HG03175 (cell line): ENCODE results near the gene OR10G7.
"Not testable (repeated sequence)": the region's sequence is repeated elsewhere in the genome, so short reads cannot be mapped to it uniquely, and the experiment has no call there.

Experiments used
- ATAC-seq: cut with Tn5 transposase; IDR thresholded peaks from one replicate; pipeline ENCODE4 v1.9.1; 2021; ENCODE audit warnings: mild to moderate bottlenecking, moderate library complexity; ENCODE audit not compliant: unreplicated experiment

Gene OR10G7

DNA sequence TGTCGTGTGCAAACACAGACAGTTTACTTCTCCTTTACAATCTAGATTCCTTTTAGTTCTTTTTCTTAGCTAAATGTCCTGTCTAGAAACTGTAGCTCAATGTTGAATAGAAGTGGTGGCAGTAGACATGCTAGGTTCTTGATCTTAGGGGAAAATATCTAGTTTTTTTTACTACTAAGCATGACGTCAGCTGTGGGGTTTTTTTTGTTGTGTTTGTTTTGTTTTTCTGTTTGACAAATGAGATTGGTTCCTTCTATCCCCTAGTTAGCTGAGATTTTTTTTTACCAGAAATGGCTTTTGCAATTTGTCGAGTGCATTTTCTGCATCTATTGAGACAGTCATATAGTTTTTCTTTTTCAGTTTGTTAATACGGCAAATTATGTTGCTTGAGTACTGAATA is 2.3 kb upstream of the OR10G7 start:
- no peak for ATAC-seq

DNA sequence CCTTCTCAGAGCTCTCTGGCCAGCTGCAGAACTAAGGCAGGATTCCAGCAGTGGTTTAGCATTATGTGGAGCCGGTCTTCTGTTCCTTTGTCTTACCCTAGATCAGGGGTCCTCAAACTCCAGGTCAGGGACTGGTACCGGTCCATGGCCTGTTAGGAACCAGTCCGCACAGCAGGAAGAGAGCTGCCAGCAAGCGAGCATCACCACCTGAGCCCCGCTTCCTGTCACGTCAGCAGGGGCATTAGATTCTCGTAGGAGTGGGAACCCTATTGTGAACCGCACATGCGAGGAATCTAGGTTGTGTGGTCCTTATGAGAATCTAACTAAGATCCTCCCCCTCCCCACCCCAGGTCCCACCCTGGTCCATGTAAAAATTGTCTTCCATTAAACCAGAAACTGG is 1.6 kb downstream of the OR10G7 start:
- ATAC-seq: no peak

DNA sequence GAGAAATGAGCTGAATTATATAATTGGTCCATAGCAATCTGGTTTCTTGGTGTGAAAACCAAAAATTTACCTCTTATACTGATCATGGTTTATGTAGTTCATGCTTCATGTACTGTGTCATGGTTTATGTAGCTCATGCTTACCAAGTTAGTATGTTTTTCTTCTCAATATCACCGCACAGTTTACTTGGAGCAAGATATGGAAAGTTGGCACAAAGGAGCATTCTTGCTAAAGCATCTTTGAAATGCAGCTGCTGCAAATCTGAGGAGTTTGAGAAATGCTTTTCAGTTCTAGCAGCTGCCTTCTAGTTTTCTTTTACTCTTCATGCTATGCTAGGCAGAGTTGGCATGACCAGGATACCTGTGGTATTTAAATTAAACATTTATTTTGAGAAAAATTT is 4.5 kb downstream of the OR10G7 start:
- no peak for ATAC-seq

DNA sequence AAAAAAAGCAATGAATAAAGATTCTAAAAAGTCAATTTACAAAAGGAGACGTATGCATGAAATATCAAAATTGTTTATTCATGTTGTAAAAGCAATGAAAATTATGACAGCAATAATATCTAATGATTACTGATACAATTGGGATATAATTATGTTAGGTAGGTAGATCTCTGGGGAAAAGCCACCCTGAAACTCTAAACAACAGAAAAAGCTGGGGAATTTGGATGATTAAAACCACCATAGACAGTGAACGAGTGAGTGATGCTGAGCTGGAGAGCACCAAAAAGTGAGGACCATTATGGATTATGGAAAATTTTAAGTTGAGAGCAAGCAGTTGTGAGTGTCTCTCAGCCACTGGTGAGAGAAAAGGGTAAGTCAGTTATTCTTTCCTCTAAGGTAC is 14.6 kb downstream of the OR10G7 start, which contains the start of gene OR10G8:
Gene OR10G8, plus strand, starts transcription at position 301 of the 400 bp plus-strand sequence. CDS start 2,825 bp downstream, outside the sequence.
- ATAC-seq: no peak

DNA sequence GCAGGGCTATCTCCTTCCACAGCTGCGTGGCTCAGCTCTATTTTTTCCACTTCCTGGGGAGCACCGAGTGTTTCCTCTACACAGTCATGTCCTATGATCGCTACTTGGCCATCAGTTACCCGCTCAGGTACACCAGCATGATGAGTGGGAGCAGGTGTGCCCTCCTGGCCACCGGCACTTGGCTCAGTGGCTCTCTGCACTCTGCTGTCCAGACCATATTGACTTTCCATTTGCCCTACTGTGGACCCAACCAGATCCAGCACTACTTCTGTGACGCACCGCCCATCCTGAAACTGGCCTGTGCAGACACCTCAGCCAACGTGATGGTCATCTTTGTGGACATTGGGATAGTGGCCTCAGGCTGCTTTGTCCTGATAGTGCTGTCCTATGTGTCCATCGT is 25.3 kb downstream of the OR10G7 start:
- ATAC-seq: not testable (repeated sequence)

DNA sequence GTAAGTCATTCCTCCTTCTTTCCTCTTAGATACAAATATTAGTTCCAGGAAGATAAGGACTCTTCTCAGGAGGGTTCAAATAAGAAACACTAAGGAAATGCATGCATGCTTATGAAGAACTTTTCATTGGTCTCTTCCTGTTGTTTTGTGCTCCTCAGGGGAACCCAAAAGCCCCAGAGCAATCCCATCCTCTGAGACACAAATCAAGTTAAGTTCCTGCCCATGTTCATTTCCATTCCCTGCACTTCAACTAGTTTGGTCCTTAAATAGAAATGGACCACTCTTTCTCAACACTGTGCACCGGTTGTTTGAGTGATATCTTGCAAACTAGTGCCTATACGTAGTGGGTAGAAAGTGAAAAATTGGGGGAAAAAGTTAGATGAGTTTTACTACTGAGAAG is 28.4 kb downstream of the OR10G7 start, which contains the start of gene OR10G4:
Gene OR10G4, plus strand, starts transcription at position 301 of the 400 bp plus-strand sequence. CDS start 2,578 bp downstream, outside the sequence.
- ATAC-seq: no peak

DNA sequence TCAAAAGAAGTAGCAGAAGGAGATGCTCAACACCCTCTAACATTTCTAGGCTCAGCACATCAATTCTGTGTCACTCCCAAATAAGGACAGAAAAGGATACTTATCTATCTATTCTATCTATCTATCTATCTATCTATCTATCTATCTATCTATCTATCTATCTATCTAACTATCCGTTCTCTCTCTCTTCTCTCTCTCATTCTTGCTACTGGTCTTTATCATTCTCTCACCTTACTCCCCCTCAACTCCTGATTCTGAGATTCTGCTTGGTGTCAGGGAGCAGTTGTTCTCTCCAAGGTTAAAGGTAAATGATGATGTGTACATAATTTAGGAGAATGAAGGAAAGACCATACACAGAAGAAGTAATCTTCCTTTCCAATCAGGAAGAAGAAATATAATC is 46.0 kb downstream of the OR10G7 start, which contains the start of gene OR10G6:
Gene OR10G6, minus strand, starts transcription at position 43 of the 400 bp plus-strand sequence. Its CDS starts 0 bp downstream, at position 43.
- no peak for ATAC-seq
